ENCODE results near the gene SMAD3.
"Not testable (repeated sequence)": the region's sequence is repeated elsewhere in the genome, so short reads cannot be mapped to it uniquely, and the experiment has no call there.

Gene SMAD3

DNA sequence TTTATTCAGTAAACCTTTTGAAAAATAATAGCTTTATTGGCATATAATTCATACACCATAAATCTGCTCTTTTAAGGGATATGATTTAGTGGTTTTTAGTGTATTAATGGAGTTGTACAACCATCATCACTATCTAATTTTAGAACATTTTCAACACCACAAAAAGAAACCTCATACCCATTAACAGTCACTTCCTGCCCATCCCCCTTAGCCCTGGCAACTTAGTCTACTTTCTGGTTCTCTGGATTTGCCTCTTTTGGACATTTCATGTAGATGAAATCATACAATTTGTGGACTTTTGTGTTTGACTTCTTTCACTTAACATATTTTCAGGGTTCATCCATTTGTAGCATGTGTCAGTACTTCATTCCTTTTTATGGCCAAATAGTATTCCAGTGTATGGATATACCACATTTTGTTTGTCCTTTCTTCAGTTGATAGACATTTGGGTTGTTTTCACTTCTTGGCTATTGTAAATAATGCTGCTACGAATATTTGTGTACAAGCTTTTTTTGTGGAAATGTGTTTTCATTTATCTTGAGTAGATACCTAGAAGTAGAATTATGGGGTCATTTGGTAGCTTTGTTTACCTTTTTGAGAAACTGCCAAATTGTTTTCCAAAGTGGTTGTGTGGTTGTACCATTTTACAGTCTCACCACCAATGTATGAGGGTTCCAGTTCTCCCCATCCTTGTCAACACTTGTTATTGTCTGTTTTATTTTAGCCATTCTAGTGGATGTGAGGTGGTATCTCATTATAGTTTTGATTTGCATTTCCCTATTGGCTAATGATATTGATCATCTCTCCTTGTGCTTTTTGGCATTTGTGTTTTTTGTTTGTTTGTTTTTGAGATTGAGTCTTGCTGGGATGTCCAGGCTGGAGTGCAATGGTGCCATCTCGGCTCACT is 45.8 kb downstream of the SMAD3 start:
- DNase-seq = no peak

DNA sequence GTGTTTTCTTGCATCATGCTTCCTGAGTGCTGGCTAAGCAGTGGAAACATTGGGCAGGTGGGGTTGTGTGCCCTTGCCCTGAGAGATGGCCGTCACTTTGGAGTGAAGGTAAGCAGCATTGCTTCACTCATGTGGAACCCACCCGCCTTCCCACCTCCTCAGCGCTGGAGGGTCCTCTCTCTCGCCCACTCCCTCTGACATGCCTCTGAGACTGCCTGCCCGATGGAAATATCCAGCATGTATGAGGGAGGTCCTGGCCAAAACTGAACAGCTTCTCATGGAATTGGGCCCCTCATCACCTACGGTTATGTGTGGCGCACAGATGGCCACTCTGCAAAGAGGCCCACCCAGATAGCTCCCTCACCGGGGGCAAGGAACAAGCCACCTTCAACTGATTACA is 48.6 kb downstream of the SMAD3 start:
- DNase-seq = no peak

DNA sequence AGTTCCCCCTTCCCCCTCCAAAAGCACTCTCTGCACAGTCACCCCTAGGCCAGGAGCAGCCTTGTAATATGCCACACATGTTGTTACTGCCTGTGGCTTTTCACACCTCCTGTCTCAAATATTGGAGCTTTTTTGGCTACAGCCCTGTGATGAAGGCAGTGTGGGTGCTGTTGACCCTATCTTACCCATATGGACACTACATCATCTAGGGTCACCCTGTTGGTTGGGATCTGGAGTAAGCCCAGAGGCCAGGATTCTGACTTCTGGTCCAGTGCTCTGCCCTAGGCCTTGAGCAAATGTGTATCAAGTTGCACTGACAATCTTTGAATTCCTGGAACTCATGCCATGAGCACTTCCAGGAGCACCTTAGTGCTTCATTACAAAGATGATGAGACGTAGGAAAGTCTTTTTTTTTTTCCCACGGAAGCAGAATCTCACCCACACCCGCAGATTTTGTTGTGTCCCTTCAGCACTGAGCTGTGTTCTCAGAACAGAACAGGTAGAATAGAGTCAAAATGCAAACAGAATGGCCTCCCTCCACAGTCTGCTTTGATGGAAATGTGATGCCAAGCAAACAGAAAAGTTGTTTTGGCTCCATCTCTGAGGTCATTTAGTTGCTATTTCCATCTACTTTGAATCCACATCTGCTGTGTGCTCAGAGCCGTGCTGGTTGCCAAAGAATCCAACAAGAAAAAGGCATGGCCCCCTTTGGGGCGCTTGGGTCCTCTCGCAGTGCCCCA is 49.6 kb downstream of the SMAD3 start:
- no peak for DNase-seq

DNA sequence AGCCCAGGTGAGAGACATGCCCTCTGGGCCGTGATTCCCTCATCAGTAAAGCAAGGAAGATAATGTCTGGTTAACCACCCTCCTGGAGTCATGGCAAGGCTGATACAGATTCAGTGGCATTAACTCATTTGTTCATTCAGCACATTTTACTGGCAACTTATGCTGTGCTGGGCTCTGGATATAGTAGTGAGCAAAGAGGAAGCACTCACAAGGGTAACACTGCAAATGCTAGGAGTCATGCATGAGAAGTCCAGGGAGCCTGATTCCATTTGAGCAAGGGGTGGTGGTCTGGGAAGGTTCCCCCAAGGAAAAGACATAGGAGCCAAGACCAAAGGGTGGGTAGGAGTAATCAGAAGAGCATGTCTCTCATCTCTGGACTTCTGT is 50.2 kb downstream of the SMAD3 start:
- DNase-seq = no peak

DNA sequence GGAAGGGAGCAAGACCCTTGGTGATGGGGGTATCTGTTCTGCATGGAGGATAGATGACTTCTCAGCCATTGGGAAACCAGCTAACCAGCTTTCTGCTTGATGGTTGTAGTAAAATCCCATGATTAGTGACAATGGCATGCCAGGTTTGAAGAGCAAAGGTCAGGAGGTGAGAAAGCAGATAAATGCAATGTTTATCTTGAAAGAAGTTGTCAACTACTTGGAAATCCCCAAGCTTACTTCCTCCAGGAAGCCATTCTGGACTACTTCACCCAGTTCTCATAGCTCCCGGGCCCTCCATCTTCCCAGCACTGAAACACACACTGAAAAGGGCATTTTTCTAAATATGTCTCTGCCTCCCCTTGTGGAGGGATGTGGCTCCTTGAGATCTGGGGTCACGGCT is 51.3 kb downstream of the SMAD3 start:
- no peak for DNase-seq

DNA sequence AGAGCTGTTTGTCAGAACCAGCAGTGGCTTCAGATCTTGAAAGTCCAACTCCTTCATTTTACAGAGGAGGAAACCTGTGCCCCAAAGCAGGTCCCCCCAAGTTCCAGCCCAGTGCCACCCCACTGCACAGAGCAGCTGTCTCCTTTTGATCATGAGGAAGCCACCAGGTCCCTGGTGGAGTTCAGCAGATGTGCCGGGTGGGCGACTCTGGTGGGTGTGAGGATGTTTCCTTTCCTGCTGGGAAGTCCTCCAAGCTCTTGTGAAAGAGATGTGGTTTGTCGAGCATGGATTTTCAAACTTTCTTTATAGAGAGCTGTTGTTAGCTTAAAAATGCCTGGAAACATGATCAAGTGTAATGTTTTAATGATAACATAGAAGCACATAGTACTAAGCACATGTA is 52.0 kb downstream of the SMAD3 start:
- DNase-seq = no peak

DNA sequence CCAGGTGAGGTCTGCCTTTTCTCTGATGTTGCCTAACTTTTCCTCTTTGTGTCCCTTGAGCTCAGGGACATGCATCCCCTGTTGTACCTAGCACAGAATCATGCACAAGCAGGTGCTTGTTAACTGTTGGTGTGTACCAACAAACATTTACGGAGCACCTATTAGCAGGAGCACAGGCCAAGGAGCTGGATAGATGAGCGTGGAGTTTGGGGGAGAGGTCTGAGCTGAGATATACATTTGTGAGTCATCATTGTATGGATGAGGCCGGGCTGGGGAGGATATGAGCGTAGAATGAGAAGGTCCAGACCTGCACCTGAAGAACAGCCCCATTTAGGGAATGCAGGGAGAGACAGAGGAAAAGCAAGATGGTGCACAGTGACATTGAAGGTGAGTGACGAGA is 53.4 kb downstream of the SMAD3 start:
- no peak for DNase-seq

DNA sequence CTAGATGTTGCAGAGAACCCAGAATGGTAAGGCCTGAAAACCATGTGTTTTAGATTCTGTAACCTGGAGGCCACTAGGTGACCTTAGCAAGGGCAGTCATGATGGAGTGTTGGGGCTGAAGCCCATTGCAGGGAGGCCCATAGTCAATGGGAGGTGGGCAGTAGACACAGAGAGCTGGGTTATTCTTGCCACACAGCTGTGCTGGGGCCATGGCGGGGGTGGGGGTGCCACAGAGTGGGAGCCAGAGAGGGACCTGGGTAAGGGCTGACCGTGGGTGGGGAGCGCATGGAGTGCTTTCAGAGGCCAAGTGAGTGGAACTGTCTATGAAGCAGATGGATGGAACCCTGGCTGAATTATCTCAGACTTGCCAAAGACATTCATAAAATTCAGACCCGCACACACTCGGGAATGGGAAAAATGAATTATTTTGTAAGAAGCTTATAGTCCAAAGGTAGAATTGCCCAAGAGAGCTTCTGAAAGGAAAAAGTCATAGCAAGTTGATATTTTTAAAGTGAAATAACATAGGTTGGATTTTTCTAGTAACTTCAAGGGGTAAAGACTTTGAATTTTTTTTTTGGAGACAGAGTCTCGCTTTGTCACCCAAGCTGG is 53.9 kb downstream of the SMAD3 start:
- no peak for DNase-seq

DNA sequence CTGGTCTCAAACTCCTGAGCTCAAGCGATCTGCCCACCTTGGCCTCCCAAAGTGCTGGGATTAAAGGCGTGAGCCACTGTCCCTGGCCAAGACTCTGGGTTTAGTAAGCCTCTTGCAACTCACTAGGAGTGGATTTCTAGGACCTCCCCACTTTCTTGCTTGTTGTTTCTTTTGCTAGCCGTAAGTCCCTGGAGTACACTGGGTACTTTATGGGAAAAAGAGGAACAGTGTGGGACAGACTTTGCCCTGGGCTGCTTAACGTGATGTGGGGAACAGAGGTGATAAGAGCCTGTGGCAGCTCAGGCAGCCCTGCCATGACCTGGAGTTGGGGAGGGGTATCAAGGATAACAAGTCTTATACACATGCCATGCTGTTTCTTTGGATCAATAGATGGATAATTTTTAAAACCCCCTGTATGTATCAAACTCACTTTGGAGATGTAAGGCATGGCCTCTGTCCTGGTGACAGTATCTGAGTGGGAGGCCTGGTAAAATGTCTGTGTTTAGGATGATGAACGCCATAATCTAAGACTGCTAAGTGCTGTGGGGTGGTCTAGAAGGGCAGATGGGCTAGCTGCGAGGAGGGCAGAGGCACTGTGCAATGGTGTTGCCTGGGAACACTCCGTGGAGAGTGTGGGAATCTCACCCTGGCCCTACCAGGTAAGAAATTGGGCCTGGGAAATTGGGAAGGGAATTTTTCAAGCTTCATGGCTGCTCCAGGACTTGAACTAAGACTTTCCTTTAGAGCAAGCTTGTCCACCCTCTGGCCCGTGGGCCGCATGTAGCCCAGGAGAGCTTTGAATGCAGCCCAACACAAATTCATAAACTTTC is 54.8 kb downstream of the SMAD3 start:
- DNase-seq = no peak

DNA sequence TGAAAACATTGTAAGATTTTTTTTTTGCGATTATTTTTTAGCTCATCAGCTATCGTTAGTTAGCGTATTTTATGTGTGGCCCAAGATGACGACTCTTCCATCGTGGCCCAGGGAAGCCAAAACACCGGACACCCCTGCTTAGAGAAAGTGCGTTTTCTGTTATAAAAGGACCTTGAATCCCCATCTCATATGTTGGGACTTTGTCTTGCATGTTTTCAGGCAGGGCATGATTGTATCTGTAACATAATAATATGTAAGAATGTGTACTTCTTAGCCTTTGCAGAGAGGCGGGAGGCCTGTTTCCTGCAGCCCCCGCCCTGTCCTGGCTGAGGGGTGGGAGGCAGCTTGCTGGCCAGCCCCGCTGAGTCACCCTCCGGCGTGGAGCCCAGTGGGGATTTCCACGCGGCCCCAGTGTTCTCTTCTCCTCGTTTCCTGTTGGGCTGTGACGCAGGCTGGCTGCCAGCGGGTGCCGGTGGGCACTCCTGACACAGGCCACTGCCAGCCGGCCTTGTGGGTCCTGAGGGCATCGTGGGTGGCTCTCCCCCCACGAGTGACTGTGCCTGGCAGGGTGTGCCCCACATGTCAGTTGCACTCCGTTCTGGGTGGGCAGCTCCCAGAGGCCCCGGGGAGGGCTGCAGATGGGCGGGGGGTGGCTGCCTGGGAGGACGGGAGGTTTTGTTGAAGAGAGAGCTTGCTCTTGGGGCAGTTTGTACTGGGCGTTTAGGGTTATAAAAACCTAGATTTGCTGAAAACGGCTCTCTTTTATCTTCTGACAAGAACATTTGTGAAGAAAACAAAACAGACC is 55.6 kb downstream of the SMAD3 start:
- peak; percentile 58 to 78 (median 68) for DNase-seq

DNA sequence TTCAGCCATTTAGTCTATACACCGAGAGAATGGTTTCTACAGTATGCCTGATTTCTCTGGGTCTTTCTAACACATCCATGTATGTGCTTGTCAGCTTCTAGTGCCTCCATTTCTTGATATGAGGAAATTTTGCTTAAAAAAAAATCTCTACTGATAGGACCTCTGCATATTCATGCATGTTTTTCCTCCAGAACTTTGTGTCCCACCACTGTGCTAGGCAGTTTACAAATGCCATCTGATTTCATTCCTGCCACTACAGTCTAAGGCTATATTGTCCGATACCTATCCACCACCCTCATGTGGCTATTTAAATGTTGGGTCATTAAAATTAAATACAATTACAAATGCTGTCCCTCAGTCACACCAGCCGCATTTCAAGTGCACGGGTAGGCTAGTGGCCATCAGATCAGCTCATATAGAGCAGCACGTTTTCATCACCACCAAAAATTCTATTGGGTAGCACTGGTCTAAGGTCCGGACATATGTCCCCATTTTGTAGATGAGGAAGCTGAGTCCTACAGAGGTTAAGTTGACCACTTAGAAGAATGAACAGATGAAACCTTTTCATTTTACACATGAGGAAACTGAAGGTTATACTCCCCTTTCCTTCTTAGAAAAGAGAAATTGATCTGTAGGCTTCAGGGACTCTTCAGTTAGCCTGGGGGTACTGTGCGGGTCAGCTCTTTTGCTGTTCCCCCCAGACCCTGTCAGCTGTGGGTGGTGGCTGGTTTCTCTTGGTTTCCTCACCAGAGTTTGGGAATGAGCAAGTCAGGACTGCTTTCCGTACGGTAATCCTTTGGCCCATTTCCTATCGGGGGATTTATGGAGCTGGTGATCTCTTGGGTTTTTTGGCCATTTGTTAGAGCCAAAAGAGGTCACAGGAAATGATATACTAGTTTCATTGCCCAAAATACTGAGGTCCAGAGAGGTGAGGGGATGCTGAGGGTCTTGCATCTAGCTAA is 56.5 kb downstream of the SMAD3 start:
- no peak for DNase-seq

DNA sequence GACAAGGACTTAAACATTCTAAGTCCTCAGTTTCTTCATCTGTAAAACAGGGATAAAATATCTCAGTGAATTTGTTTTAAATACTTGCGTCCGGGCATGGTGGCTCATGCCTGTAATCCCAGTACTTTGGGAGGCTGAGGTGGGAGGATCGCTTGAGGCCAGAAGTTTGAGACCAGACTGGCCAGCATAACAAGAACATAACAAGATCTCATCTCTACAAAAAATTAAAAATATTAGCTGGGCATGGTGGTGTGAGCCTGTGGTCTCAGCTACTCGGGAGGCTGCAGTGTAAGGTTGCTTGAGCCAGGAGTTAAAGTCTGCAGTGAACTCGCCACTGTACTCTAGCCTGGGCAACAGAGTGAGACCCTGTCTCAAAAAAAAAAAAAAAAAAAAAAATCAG is 57.4 kb downstream of the SMAD3 start:
- DNase-seq = not testable (repeated sequence)

DNA sequence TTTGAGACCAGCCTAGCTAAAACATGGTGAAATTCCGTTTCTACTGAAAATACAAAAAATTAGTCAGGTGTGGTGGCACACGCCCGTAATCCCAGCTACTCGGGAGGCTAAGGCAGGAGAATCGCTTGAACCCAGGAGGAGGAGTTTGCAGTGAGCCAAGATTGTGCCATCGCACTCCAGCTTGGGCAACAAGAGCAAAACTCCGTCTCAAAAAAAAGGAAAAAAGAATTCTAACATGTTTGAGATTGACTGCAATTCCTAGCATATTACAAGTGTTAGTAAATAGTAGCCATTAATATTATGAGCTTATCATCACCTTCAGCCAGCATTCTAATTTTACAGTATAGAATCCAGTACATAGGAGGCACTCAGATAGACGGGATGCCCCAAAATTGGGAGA is 57.9 kb downstream of the SMAD3 start:
- DNase-seq = not testable (repeated sequence)

DNA sequence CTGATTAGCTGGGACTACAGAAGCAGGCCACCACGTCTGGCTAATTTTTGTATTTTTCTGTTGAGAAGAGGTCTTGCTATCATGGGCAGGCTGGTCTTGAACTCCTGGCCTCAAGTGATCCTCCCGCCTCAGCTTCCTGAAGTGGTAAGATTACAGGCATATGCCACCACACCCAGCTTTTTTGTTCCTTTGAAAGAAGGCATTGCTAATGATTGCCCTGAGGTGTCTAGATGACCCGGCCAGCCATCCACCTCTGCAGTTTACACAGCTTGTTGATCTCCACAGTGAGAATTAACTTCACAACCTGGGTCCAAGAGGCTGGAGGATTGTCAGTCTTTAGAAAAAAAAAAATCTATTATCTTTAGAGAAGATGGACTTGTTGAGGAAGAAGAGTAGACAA is 58.7 kb downstream of the SMAD3 start:
- no peak for DNase-seq

DNA sequence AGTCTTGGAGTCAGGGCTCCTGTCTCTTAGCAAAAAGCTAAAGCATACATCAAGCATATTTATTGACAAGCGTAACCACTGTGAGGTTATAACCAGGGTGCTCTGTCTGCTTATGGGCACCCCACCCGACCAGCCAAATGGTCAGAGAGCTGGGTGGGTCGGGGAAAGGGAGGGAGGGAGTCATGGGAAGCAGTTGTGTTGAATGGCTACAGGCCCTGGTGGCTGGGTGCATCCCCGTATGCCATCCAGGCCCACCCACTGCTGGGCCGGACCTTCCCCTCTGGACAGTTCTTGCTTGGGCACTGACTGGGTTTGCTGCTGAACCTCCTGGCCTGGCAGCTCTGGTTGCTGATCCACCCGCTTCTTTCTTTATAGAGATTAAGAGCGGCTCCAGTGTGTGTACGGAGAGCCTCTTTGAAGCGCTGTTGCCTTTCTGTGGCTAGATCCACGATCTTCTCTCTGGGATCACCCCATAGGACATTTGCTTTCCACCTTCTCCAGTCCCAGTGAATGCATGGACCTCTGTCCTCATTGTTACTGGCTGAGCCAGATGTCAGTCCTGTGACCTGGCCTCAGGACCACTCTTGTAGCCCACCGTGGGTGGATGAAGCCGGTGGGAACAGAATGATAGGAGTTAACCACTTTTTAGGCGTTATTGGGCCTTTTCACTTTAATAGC is 59.6 kb downstream of the SMAD3 start:
- DNase-seq = no peak

DNA sequence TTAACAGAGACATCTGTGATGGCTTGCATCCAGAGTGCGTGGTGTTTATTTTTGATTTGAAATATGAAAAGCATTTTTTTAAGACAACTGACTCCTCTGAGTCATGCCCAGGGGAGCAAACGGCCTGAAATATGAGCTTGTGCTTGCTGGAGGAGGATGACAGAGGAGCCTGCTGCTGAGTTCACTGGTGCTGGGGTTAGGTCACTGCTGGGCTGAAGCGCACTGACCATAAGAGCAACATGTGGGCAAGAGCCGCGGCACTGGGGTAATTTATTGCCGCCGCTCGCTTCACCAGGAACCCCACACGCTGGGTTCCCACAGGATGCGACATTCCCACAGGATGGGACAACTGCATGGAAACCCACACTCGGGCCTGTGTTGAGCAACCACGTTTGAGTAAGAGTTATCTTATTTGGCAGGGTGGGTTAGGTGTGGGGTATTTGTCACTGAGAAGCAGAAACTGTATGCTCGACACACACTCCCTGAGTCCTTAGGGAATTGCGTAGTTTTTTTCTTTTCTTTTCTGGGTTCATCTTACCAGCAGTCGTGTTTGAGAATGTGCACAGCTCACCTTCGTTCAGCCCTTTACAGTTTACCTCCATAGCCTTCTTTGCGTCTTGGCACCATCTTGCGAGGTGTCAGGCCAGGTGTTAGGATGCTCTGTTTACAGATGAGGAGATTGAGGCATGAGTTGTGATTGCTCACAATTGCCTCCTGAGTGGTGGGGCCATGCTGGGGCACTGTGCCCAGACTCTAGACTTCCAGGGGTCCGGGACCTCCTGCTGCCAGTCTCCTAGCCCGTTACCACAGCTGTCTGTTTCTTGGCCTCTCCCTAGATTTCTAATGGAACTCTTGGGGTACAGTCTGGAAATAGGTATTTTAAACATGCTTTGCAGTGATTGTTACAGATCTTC is 60.4 kb downstream of the SMAD3 start:
- no peak for DNase-seq

DNA sequence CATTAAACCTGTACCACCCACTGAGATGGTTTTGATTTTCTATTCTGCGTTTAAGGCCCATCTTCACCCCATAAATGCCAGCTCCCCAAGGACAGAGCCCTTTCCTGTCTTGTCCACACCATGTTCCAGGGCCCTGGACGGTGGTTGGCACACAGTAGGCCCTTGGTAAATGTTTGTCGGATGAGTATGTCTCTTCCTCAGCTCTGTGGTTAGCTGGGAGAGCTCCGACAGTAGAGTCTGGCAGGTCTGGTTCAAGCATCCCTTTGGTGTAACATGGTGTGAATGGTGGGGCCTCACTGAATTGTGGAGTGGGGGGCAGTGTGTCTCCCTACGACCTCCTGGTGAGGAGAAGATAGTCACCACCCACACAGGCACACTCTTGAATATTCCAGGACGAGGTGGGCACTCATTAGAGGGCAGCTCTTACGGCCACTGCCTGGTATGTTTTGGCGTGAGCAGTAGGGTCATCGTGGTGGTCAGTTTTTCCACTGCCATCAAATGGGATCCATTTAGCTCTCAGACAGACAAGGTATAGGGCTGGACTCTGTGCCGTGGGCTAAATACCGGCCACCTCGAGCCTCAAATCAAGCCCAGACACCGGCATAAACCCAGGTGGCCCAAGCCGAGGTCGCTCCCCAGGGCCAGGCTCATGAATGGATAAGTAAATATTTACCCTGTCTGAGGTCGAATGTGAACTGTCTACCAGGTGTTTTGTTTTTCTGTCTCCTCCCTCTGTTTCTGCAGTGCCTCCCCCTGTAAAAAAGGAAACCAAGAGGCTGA is 61.3 kb downstream of the SMAD3 start:
- no peak for DNase-seq

DNA sequence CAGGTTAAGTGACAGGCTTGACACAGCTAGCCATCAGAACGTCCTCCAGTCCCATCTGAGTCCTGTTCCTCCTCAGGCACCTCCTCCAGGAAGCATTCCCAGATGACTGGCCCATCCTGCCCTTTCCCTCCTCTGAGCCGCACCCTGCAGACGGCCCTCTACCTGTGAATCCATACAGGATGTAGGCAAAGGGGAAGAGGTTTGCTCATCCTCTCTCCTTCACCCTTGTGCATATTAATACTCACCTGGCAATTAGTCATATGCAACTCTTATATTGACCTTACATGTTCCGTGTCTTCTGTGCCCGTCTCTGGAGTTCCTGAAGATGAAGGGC is 61.9 kb downstream of the SMAD3 start:
- no peak for DNase-seq

All from stimulated activated naive CD4-positive, alpha-beta T cell (primary cell).